ENCODE measurements around the gene FNDC10.
"Not testable (repeated sequence)": the region's sequence is repeated elsewhere in the genome, so short reads cannot be mapped to it uniquely, and the experiment has no call there.

Gene FNDC10

GRCh38 chr1:1633409-1633808, 33.5 kb upstream of the FNDC10 start:
- not testable (repeated sequence) for H3K4me1 ChIP-seq (ENCODE audit: insufficient read depth, low read length); H3K27ac ChIP-seq (ENCODE audit: low read length); H3K36me3 ChIP-seq (ENCODE audit: insufficient read depth, low read depth, low read length); H3K9me3 ChIP-seq (ENCODE audit: insufficient read depth, low read depth, low read length); H3K9ac ChIP-seq (ENCODE audit: low read depth, low read length); H3K4me3 ChIP-seq (ENCODE audit: low read length)
- H3K27me3 ChIP-seq (ENCODE audit: insufficient read depth, low read length): peaks cover 23% of the 10 kb centered on the region

DNA sequence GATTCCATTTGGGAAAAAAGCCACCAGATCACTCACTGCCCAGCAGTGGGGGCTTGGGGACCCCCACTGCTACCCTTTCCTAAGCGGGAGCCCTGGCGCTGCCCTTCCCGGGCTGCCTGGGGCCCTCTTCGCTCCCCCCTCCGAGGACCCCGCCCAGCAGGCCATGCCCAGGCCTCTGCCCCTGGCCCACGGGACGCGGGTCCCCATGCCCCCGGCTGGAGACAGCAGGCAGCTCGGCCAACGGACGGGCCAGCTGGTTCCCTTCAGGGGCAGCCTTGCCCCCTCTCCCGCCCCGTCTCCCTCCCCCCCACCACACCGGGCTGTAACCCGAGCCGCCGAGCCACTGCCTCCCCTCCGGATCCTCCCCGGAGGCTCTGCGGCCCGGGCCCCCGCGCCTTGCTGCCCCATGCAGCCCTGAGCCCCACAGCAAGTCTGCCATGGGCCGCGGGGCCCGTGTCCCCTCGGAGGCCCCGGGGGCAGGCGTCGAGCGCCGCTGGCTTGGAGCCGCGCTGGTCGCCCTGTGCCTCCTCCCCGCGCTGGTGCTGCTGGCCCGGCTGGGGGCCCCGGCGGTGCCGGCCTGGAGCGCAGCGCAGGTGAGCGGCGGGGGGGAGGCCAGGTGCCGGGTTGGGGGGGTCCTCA, 32.0 kb upstream of the FNDC10 start, which contains the start of gene MMP23B:
Gene MMP23B (plus strand): TSS at position 392 of the 639 bp plus-strand sequence. CDS start 46 bp downstream, at position 438.
- H3K27me3 ChIP-seq (ENCODE audit: insufficient read depth, low read length): peaks cover 23% of the 10 kb centered on the region
- peak within 1 kb of the TSS; percentile 30; the same call in 1 of the 2 replicates for H3K4me3 ChIP-seq (ENCODE audit: low read length)
- no peaks in the 10 kb centered on the region for H3K9me3 ChIP-seq (ENCODE audit: insufficient read depth, low read depth, low read length)
- no peak within 1 kb of the TSS for H3K27ac ChIP-seq (ENCODE audit: low read length)
- H3K36me3 ChIP-seq (ENCODE audit: insufficient read depth, low read depth, low read length): peaks cover 6% of the 10 kb centered on the region; the same call in 1 of the 2 replicates
- H3K4me1 ChIP-seq (ENCODE audit: insufficient read depth, low read length): no peaks in the 10 kb centered on the region
- no peak within 1 kb of the TSS for H3K9ac ChIP-seq (ENCODE audit: low read depth, low read length)

GRCh38 chr1:1630965-1631781, 31.2 kb upstream of the FNDC10 start:
- Histone ChIP-seq H3K27me3 (ENCODE audit: insufficient read depth, low read length) (peaks cover 23% of the 10 kb centered on the region), H3K27ac (ENCODE audit: low read length) (no peak overlapping the region), H3K36me3 (ENCODE audit: insufficient read depth, low read depth, low read length) (no peaks in the 10 kb centered on the region), H3K4me3 (ENCODE audit: low read length) (peak overlapping the region; percentile 30; the same call in 1 of the 2 replicates), H3K4me1 (ENCODE audit: insufficient read depth, low read length) (no peaks in the 10 kb centered on the region), H3K9me3 (ENCODE audit: insufficient read depth, low read depth, low read length) (no peaks in the 10 kb centered on the region), H3K9ac (ENCODE audit: low read depth, low read length) (no peak overlapping the region)

- Histone ChIP-seq H3K36me3 (ENCODE audit: insufficient read depth, low read depth, low read length) (no peaks in the 10 kb centered on the region), H3K27me3 (ENCODE audit: insufficient read depth, low read length) (peaks cover 23% of the 10 kb centered on the region), H3K27ac (ENCODE audit: low read length) (no peak overlapping the region), H3K4me1 (ENCODE audit: insufficient read depth, low read length) (no peaks in the 10 kb centered on the region), H3K9me3 (ENCODE audit: insufficient read depth, low read depth, low read length) (no peaks in the 10 kb centered on the region), H3K9ac (ENCODE audit: low read depth, low read length) (no peak overlapping the region), H3K4me3 (ENCODE audit: low read length) (no peak overlapping the region)
Measured at GRCh38 chr1:1630191-1630964, 30.4 kb upstream of the FNDC10 start.

GRCh38 chr1:1629430-1630190, 29.7 kb upstream of the FNDC10 start:
- Histone ChIP-seq H3K27ac (ENCODE audit: low read length) (no peak overlapping the region), H3K36me3 (ENCODE audit: insufficient read depth, low read depth, low read length) (no peaks in the 10 kb centered on the region), H3K9me3 (ENCODE audit: insufficient read depth, low read depth, low read length) (no peaks in the 10 kb centered on the region), H3K27me3 (ENCODE audit: insufficient read depth, low read length) (peaks cover 23% of the 10 kb centered on the region), H3K9ac (ENCODE audit: low read depth, low read length) (no peak overlapping the region), H3K4me3 (ENCODE audit: low read length) (peak overlapping the region; percentile 54; the same call in 1 of the 2 replicates), H3K4me1 (ENCODE audit: insufficient read depth, low read length) (no peaks in the 10 kb centered on the region)

DNA sequence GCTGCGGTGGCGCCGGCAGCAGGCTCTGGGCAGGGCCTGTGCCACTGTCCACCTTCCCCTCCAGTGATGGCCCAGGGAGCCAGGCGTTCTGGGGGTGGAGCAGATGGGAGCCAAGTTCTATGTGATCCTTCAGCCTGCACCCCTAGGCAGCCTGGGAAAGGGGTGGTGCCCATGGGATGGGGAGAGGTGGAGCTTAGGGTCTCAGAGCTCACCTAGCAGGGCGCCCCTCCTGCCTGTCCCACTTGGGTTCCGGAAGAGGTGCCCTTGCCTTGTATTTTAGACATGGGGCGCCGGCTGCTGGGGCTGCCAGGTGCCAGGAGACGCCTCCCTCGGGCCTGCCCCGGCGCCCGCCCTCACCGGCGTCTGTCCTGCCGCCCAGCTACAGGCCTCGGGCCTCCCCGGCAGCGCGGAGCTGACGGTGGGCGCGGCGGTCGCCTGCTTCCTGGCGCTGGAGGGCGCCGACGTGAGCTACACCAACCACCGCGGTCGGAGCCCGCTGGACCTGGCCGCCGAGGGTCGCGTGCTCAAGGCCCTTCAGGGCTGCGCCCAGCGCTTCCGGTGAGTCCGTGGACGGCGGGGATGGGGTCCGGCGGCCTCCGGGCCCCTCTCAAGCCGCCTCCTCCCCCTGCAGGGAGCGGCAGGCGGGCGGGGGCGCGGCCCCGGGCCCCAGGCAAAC, 29.0 kb upstream of the FNDC10 start:
- peak overlapping the region; percentile 54; the same call in 1 of the 2 replicates for H3K4me3 ChIP-seq (ENCODE audit: low read length)

DNA sequence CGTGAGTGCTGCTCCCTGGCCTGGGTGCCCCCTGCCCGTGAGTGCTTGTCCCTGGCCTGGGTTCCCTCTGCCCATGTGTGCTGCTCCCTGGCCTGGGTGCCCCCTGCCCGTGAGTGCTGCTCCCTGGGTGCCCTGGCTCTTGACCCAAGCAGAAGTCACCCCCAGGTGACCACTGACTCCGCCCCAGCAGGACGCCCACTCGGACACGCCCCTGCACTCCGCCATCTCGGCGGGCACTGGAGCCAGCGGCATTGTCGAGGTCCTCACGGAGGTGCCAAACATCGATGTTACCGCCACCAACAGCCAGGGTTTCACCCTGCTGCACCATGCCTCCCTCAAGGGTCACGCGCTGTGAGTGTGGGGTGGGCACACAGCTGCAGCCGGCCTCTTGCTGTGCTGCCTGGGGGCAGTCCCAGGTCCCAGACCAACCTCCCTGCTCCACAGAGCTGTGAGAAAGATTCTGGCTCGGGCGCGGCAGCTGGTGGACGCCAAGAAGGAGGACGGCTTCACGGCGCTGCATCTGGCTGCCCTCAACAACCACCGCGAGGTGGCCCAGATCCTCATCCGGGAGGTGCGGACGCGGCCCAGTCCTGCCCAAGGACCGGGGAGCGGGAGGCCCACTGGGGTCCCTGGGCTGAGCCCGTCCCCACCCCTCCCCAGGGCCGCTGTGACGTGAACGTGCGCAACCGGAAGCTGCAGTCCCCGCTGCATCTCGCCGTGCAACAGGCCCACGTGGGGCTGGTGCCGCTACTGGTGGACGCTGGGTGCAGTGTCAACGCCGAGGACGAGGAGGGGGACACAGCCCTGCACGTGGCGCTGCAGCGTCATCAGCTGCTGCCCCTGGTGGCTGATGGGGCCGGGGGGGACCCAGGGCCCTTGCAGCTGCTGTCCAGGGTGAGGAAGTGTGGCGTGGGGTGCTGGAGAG, 28.2 kb upstream of the FNDC10 start:
- no peak overlapping the region for H3K27ac ChIP-seq (ENCODE audit: low read length)
- H3K4me3 ChIP-seq (ENCODE audit: low read length): no peak overlapping the region; the same call in 1 of the 2 replicates
- no peaks in the 10 kb centered on the region for H3K36me3 ChIP-seq (ENCODE audit: insufficient read depth, low read depth, low read length)
- H3K27me3 ChIP-seq (ENCODE audit: insufficient read depth, low read length): peaks cover 23% of the 10 kb centered on the region
- no peaks in the 10 kb centered on the region for H3K4me1 ChIP-seq (ENCODE audit: insufficient read depth, low read length)
- H3K9me3 ChIP-seq (ENCODE audit: insufficient read depth, low read depth, low read length): no peaks in the 10 kb centered on the region
- H3K9ac ChIP-seq (ENCODE audit: low read depth, low read length): no peak overlapping the region

More for the DNA sequence above, 29.0 kb upstream of the FNDC10 start:
- Histone ChIP-seq H3K9me3 (ENCODE audit: insufficient read depth, low read depth, low read length) (no peaks in the 10 kb centered on the region), H3K9ac (ENCODE audit: low read depth, low read length) (no peak overlapping the region), H3K27me3 (ENCODE audit: insufficient read depth, low read length) (peaks cover 23% of the 10 kb centered on the region), H3K4me1 (ENCODE audit: insufficient read depth, low read length) (no peaks in the 10 kb centered on the region), H3K27ac (ENCODE audit: low read length) (no peak overlapping the region), H3K36me3 (ENCODE audit: insufficient read depth, low read depth, low read length) (no peaks in the 10 kb centered on the region)

DNA sequence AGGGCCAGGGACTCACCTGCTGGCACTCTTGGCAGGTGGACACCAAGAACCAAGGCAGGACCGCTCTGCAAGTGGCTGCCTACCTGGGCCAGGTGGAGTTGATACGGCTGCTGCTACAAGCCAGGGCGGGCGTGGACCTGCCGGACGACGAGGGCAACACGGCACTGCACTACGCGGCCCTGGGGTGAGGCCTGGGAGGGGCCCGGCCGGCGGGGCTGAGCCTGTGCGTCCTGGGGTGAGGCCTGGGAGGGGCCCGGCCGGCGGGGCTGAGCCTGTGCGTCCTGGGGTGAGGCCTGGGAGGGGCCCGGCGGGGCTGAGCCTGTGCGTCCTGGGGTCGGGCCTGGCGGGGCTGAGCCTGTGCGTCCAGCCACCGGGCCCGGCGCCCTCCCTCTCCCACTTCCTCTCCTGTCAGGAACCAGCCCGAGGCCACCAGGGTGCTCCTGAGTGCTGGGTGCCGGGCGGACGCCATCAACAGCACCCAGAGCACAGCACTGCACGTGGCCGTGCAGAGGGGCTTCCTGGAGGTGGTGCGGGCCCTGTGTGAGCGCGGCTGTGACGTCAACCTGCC, 27.4 kb upstream of the FNDC10 start:
- no peaks in the 10 kb centered on the region for H3K9me3 ChIP-seq (ENCODE audit: insufficient read depth, low read depth, low read length)
- H3K27me3 ChIP-seq (ENCODE audit: insufficient read depth, low read length): peaks cover 22% of the 10 kb centered on the region
- no peak overlapping the region for H3K27ac ChIP-seq (ENCODE audit: low read length)
- H3K4me3 ChIP-seq (ENCODE audit: low read length): no peak overlapping the region
- H3K36me3 ChIP-seq (ENCODE audit: insufficient read depth, low read depth, low read length): no peaks in the 10 kb centered on the region
- H3K9ac ChIP-seq (ENCODE audit: low read depth, low read length): no peak overlapping the region
- H3K4me1 ChIP-seq (ENCODE audit: insufficient read depth, low read length): no peaks in the 10 kb centered on the region

DNA sequence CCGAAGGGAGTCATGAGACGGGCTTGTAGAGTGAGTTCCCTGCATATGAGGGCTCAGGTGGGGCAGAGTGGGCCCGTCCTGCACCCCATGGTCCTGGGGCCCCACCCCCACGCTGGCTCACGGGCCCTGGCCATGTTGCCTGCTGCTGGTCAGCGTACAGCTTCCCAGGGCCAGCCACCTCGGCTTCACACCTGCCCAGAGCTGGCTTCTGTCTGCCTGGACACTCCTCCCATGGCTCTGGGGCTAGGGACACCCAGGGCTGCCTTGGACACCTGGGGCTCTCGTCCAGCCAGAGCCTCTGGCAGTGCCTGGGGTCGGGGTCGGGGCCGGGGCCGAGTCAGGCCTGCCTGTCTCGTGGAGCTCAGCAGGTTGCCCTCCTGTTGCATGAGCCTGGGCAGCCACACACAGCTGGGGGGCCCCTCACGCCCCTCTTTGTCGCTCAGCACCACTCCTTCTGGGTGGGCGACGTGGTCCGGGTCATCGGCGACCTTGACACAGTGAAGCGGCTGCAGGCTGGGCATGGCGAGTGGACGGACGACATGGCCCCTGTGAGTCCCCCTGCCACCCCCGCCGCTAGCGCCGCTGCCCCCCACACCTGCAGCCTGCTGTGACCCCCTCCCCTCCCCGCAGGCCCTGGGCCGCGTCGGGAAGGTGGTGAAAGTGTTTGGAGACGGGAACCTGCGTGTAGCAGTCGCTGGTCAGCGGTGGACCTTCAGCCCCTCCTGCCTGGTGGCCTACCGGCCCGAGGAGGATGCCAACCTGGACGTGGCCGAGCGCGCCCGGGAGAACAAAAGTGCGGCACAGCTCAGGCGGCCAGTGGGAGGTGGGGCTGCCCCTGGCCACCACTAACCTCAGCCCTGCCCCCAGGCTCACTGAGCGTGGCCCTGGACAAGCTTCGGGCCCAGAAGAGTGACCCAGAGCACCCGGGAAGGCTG, 26.5 kb upstream of the FNDC10 start:
- H3K9me3 ChIP-seq (ENCODE audit: insufficient read depth, low read depth, low read length): no peaks in the 10 kb centered on the region
- peaks cover 14% of the 10 kb centered on the region for H3K27me3 ChIP-seq (ENCODE audit: insufficient read depth, low read length)
- no peaks in the 10 kb centered on the region for H3K4me1 ChIP-seq (ENCODE audit: insufficient read depth, low read length)
- H3K36me3 ChIP-seq (ENCODE audit: insufficient read depth, low read depth, low read length): no peaks in the 10 kb centered on the region
- H3K4me3 ChIP-seq (ENCODE audit: low read length): no peak overlapping the region
- no peak overlapping the region for H3K9ac ChIP-seq (ENCODE audit: low read depth, low read length)
- H3K27ac ChIP-seq (ENCODE audit: low read length): no peak overlapping the region
